HEK293 (cell line): ENCODE results near the gene SEMA4C.

Experiments
- CTCF ChIA-PET: fragments of 350-600 bp; formaldehyde crosslinking; extraction: SDS; loops from one replicate; lab custom pipeline; 2021; ENCODE audit warnings: antibody characterized with exemption; lab: Yijun Ruan, JAX
- POLR2A ChIA-PET: fragments of 300-600 bp; formaldehyde crosslinking; extraction: SDS; loops from one replicate; lab custom pipeline; 2020; ENCODE audit warnings: antibody characterized with exemption, inconsistent platforms; lab: Yijun Ruan, JAX
- H3K27ac ChIP-seq: fragments of 200-500 bp; sonication (Bioruptor generic); 2 replicates; pipeline ENCODE4 v1.5.1; 2014; ENCODE audit warnings: low read depth, low read length, control low read depth, inconsistent platforms; ENCODE audit errors: extremely low read depth
- H3K36me3 ChIP-seq, 2 experiments: fragments of 200-500 bp in 1 of 2; sonication (Bioruptor generic) in 1 of 2; 1 replicate in 1 of 2; 2 replicates in 1 of 2; pipeline ENCODE4 v1.5.1; 2014 to 2017; ENCODE audit warnings: inconsistent platforms in 2 of 2, low read length in 2 of 2; ENCODE audit not compliant: control insufficient read depth in 2 of 2, insufficient read depth in 1 of 2
- H3K4me1 ChIP-seq: fragments of 200-500 bp; sonication (Bioruptor generic); 2 replicates; pipeline ENCODE4 v1.5.1; 2014; ENCODE audit warnings: mild to moderate bottlenecking, low read length, inconsistent platforms; ENCODE audit not compliant: control insufficient read depth, insufficient read depth
- H3K4me3 ChIP-seq: 2 replicates; pipeline ENCODE4 v1.5.1; 2011; ENCODE audit warnings: low read depth, mild to moderate bottlenecking, control low read depth, low read length, moderate library complexity
- H3K9me3 ChIP-seq: fragments of 200-500 bp; sonication (Bioruptor generic); 2 replicates; pipeline ENCODE4 v1.5.1; 2014; ENCODE audit warnings: low read depth, low read length, inconsistent platforms; ENCODE audit not compliant: control insufficient read depth, insufficient read depth
- ZBTB8A ChIP-seq: fragments of 450-650 bp; formaldehyde crosslinking; IDR thresholded peaks from 2 replicates; pipeline ENCODE4 v1.5.1; 2016; ENCODE audit warnings: missing biosample characterization, missing genetic modification characterization
- ZFP3 ChIP-seq: fragments of 450-650 bp; formaldehyde crosslinking; IDR thresholded peaks from 2 replicates; pipeline ENCODE4 v1.5.1; 2016; ENCODE audit warnings: low read depth, missing biosample characterization, missing genetic modification characterization
- ZNF169 ChIP-seq: fragments of 450-650 bp; formaldehyde crosslinking; IDR thresholded peaks from 2 replicates; pipeline ENCODE4 v1.5.1; 2016; ENCODE audit warnings: missing biosample characterization, missing genetic modification characterization
- ZNF239 ChIP-seq: fragments of 450-650 bp; formaldehyde crosslinking; IDR thresholded peaks from 2 replicates; pipeline ENCODE4 v1.5.1; 2016; ENCODE audit warnings: missing biosample characterization, missing genetic modification characterization
- ZNF292 ChIP-seq: fragments of 450-650 bp; formaldehyde crosslinking; IDR thresholded peaks from 2 replicates; pipeline ENCODE4 v1.5.1; 2016; ENCODE audit warnings: low read depth, missing biosample characterization, missing genetic modification characterization, borderline replicate concordance
- ZNF335 ChIP-seq: fragments of 450-650 bp; formaldehyde crosslinking; conservative IDR thresholded peaks from 2 replicates; pipeline ENCODE4 v1.5.1; 2016; ENCODE audit warnings: missing biosample characterization, missing genetic modification characterization
- ZNF366 ChIP-seq: fragments of 450-650 bp; formaldehyde crosslinking; conservative IDR thresholded peaks from 2 replicates; pipeline ENCODE4 v1.5.1; 2016; ENCODE audit warnings: missing biosample characterization, missing genetic modification characterization
- ZNF560 ChIP-seq: fragments of 450-650 bp; formaldehyde crosslinking; IDR thresholded peaks from 2 replicates; pipeline ENCODE4 v1.5.1; 2017; ENCODE audit warnings: missing biosample characterization, missing genetic modification characterization, borderline replicate concordance
- ZNF610 ChIP-seq: fragments of 450-650 bp; formaldehyde crosslinking; IDR thresholded peaks from 2 replicates; pipeline ENCODE4 v1.5.1; 2016; ENCODE audit warnings: missing biosample characterization, missing genetic modification characterization, borderline replicate concordance
- TF ChIP-seq, protein P1 (sequence below): fragments of 450-650 bp; formaldehyde crosslinking; IDR thresholded peaks from 2 replicates; pipeline ENCODE4 v1.5.1; 2016; ENCODE audit warnings: missing biosample characterization, missing genetic modification characterization, borderline replicate concordance
- TF ChIP-seq, protein P2 (sequence below): fragments of 450-650 bp; formaldehyde crosslinking; IDR thresholded peaks from 2 replicates; pipeline ENCODE4 v1.5.1; 2016; ENCODE audit warnings: missing biosample characterization, missing genetic modification characterization
- TF ChIP-seq, protein P3 (sequence below): fragments of 450-650 bp; formaldehyde crosslinking; IDR thresholded peaks from 2 replicates; pipeline ENCODE4 v1.5.1; 2016; ENCODE audit warnings: missing biosample characterization, missing genetic modification characterization
- TF ChIP-seq, protein P4 (sequence below): fragments of 450-650 bp; formaldehyde crosslinking; IDR thresholded peaks from 2 replicates; pipeline ENCODE4 v1.5.1; 2016; ENCODE audit warnings: missing biosample characterization, missing genetic modification characterization

SEMA4C gene

DNA sequence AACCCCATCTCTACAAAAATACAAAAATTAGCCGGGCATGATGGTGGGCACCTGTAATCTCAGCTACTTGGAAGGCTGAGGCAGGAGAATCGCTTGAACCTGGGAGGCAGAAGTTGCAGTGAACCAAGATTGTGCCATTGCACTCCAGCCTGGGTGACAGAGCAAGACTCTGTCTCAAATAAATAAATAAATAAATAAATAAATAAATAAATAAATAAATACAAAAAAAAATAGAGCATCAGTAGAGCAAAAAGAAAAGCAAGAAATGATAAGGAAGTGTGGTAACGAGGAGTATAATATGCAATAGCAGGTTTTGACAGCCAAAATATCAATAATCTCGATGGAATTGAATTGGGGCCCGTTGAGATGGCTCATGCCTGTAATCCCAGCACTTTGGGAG, 19.6 kb upstream of the SEMA4C start (continued):
- TF ChIP-seq ZNF292 (tag by site-specific recombination) = 0 out of 2 replicates have a peak, but pooled peaks have one; percentile 35
- TF ChIP-seq ZFP3 (tag by site-specific recombination) = 0 out of 2 replicates have a peak, but pooled peaks have one; percentile 29
- TF ChIP-seq, protein P1, sequence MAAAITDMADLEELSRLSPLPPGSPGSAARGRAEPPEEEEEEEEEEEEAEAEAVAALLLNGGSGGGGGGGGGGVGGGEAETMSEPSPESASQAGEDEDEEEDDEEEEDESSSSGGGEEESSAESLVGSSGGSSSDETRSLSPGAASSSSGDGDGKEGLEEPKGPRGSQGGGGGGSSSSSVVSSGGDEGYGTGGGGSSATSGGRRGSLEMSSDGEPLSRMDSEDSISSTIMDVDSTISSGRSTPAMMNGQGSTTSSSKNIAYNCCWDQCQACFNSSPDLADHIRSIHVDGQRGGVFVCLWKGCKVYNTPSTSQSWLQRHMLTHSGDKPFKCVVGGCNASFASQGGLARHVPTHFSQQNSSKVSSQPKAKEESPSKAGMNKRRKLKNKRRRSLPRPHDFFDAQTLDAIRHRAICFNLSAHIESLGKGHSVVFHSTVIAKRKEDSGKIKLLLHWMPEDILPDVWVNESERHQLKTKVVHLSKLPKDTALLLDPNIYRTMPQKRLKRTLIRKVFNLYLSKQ = peak; percentile 58; the same call in 1 of the 2 replicates
- TF ChIP-seq ZNF560 (tag by site-specific recombination) = peak; percentile 44; the same call in 1 of the 2 replicates
- TF ChIP-seq, protein P2, sequence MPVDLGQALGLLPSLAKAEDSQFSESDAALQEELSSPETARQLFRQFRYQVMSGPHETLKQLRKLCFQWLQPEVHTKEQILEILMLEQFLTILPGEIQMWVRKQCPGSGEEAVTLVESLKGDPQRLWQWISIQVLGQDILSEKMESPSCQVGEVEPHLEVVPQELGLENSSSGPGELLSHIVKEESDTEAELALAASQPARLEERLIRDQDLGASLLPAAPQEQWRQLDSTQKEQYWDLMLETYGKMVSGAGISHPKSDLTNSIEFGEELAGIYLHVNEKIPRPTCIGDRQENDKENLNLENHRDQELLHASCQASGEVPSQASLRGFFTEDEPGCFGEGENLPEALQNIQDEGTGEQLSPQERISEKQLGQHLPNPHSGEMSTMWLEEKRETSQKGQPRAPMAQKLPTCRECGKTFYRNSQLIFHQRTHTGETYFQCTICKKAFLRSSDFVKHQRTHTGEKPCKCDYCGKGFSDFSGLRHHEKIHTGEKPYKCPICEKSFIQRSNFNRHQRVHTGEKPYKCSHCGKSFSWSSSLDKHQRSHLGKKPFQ (tag by site-specific recombination) = 0 out of 2 replicates have a peak, but pooled peaks have one; percentile 19
- peak; percentile 77 for TF ChIP-seq ZBTB8A (tag by site-specific recombination)

DNA sequence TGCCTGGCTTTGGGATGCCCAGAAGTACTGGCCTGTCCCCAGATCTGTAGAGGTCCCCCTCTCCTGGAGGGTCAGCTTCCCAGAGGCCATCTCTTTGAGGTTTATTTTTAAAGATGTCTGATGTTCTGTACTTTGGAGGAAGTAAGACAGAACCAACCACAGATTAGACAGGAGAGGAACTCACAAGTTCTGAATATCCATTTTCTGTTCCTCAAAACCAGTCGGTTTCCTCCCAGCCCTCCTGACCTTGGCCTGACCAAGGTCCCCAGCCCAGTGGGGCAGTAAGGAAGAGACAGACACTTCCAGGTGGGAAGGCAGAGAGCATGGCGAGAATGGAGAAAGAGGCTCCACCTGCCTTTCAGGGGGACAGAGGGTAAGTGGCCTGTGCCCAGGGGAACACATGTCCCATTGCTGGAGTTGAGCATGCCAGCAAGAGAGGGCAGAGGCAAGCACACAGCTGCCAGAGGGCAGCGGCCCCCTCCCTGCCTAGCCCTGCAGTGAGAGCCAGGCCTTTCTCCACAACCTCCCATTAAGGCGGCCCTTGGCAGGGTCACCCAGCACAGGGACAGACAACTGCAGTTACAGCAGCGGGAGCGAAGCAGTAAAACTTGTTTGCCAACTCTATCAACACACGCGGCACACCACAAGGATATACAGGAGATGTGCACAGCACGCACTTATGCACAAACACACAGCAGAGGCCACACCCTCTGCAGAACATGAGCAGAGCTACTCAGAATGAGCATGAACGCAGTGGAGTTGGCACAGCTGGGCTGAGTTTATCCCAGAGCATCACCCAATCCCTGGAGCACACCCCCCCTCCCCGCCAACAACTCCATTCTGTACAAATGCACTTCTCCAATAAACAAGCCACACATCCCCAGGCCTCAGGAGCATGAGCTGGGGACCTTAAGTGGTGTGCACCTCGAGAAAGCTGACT, 18.5 kb upstream of the SEMA4C start:
- H3K27ac ChIP-seq = no peak overlapping the region
- no peak for TF ChIP-seq ZNF169
- no peak for TF ChIP-seq ZNF239 (tag by site-specific recombination)
- TF ChIP-seq ZNF335 (tag by site-specific recombination) = no peak
- TF ChIP-seq ZNF366 (tag by site-specific recombination) = no peak
- TF ChIP-seq, protein P3, sequence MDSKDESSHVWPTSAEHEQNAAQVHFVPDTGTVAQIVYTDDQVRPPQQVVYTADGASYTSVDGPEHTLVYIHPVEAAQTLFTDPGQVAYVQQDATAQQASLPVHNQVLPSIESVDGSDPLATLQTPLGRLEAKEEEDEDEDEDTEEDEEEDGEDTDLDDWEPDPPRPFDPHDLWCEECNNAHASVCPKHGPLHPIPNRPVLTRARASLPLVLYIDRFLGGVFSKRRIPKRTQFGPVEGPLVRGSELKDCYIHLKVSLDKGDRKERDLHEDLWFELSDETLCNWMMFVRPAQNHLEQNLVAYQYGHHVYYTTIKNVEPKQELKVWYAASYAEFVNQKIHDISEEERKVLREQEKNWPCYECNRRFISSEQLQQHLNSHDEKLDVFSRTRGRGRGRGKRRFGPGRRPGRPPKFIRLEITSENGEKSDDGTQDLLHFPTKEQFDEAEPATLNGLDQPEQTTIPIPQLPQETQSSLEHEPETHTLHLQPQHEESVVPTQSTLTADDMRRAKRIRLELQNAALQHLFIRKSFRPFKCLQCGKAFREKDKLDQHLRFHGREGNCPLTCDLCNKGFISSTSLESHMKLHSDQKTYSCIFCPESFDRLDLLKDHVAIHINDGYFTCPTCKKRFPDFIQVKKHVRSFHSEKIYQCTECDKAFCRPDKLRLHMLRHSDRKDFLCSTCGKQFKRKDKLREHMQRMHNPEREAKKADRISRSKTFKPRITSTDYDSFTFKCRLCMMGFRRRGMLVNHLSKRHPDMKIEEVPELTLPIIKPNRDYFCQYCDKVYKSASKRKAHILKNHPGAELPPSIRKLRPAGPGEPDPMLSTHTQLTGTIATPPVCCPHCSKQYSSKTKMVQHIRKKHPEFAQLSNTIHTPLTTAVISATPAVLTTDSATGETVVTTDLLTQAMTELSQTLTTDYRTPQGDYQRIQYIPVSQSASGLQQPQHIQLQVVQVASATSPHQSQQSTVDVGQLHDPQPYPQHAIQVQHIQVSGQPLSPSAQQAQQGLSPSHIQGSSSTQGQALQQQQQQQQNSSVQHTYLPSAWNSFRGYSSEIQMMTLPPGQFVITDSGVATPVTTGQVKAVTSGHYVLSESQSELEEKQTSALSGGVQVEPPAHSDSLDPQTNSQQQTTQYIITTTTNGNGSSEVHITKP (tag by site-specific recombination) = no peak
- TF ChIP-seq, protein P4, sequence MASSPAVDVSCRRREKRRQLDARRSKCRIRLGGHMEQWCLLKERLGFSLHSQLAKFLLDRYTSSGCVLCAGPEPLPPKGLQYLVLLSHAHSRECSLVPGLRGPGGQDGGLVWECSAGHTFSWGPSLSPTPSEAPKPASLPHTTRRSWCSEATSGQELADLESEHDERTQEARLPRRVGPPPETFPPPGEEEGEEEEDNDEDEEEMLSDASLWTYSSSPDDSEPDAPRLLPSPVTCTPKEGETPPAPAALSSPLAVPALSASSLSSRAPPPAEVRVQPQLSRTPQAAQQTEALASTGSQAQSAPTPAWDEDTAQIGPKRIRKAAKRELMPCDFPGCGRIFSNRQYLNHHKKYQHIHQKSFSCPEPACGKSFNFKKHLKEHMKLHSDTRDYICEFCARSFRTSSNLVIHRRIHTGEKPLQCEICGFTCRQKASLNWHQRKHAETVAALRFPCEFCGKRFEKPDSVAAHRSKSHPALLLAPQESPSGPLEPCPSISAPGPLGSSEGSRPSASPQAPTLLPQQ = no peak
- TF ChIP-seq ZNF610 = no peak
- ChIA-PET POLR2A (no interaction called here), CTCF (interaction anchor here (0.7 to 1.6 kb wide), 2 partner anchors 20 to 30 kb away, joined by 3 to 4 read pairs; partner anchors contain the start of gene ANKRD39)
- no peaks in the 10 kb centered on the region for H3K4me1 ChIP-seq
- no peaks in the 10 kb centered on the region for H3K36me3 ChIP-seq
- H3K9me3 ChIP-seq = no peaks in the 10 kb centered on the region
- H3K4me3 ChIP-seq = no peak overlapping the region
